NCI-H1105 (cell line): ENCODE measurements around the gene TSPAN18.

ENCODE experiments used
- DNase-seq: peaks from one replicate; lab custom pipeline; 2025; lab: John Stamatoyannopoulos, UW

Gene TSPAN18

DNA sequence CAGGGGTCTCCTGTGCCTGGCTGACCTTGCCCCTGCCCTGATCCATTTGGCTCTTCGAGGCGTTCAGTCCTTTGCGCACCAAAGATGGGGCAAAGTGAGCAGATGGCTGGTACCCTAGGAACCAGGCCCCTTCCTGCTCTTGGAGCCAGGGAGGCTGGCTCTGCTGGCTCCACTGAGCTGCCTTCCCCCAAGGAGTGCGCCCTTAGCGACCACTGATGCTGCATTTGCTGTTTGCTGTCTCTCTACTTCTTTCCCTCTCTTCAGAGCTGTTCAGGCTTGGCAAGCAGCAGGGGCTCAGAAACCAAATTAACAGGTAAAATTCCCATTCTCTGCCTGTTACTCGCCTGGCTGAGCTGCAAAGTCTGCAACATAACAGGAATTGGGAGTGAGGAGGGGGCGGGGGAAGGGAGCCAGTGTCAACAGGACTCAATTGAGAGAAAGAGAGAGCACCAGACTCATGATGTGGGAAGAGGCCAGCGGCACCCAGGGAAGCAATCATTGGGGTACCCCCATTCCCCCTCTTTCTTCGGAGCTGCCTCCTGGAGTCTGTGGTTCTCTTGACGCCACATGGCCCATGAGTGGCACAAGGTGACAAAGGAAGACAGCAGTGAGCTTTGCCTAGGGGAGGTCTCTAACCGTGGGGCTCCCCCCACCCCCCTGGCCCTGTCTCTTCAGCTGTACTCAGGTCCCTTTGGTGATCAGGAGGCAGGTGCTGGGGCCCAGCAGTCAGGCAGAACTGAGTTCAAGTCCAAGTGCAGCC is 121.6 kb downstream of the TSPAN18 start:
- DNase-seq = no peak

DNA sequence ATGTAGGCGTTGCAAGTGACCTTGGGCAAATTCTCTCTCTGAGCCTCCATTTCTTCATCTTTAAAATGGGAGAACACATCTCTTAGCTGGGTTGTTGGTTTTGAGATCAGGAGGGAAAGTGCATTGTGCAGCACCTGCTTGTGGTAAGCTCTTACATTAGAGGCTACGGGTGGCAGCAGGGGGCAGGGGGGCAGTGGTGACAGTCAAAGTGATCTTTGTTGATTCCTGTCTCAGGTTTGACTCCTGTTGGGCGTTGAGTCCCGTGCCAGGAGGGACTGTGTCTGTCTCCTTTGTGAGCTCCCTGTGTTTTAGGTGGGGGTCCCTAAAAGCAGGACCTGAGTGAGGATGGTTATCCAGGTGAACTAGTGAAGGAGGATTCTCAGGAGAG is 122.2 kb downstream of the TSPAN18 start:
- DNase-seq = no peak

DNA sequence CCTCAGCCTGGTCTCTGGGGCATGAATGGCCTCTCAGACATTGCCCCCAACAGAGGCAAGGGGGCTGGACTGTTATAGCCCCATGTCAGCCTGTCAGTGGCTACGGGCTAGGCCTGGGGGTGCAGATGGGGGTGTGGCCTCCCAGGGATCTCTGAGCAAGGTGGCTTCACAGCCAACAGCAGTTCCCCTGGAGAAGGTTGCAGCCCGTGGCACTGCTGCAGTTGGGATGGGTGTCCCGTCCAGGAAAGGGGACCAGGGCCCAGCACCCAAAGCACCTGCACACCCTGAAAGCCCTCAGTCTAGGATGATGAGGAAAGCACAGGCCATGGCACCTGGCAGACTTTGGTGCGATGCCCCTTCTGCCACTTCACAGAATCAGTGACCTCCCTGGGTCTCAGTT is 122.7 kb downstream of the TSPAN18 start:
- no peak for DNase-seq

DNA sequence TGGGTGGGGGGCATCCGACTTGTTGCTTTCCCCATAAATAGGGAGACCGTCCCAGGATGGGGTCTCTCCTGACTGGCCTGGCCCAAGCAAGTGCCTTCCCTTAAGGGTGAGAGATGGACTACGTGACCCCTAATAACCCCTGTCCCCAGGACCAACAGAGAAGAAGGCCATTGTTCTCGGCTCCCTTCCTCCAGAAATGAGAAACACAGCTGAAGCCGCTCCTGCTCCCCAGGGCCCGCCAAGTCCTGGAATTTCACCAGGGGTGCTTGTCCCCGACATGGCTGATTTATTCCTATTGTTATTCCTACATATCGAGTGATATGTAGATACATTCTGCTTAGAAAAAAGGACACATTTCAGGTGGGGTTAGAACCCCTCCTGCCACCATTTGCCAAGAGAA is 123.2 kb downstream of the TSPAN18 start:
- no peak for DNase-seq

DNA sequence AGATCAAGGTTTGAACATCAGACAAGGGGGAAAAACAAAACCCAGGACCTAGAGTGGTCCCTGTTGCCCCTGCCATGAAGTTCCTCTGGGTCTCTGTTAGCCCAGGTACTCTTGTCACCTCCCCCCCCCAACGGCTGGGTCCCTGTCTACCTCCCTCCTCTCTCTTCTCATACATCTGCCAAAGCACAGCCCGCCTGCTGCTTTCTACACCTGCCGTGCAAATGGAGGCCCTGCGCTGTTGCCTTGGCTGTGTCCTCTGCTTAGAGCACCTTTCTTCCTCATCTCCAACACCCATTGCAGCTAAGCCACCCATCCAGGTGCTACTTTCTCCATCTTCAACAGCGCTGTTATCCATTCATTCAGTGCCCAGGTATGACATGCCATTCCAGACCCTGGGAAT is 124.7 kb downstream of the TSPAN18 start:
- DNase-seq = no peak

DNA sequence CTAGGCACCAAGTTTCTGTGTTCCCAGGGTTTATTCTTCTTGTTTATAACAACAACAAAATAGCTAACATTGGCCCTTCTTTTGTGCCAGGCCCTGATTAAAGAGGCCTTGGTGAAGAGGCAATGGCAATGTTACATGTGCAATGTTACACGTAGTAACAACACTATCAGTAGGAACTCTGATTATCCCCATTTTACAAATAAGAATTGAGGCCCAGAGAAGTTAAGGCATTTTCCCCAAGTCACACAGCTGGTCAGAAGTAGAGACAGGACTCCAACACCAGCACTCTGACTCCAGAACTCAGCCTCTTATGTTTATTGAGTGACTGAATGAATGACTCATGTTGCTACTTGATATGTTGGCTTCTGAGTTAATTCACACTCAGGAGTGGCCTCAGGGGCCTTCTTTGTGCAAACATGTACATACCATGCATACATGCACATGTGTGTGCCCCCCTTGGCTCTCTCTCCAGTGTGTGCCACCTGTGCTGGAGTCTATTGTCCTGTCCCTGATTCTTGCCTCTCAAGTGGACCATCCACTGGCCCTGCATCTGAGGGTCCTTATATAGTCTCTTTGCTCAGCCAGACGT is 125.5 kb downstream of the TSPAN18 start:
- no peak for DNase-seq

DNA sequence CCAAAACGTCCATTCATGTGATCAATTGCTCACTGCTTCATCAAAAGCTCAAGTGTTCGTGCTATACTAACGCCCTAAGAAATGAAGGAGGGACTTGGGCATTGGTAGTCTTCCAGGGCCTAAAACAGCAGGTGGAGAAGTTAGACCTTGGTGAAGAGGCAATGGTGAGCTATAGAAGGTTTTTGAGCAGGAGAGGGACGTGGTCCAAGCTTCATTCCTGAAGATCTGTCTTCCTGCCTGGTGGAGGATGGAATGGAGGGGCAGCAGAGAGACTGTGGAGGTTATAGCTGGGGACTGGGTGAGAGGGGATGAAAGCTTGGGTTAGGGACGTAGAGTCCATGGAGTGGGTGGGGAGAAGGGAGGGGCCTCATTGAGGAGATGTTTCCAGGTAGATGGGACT is 126.2 kb downstream of the TSPAN18 start:
- no peak for DNase-seq

DNA sequence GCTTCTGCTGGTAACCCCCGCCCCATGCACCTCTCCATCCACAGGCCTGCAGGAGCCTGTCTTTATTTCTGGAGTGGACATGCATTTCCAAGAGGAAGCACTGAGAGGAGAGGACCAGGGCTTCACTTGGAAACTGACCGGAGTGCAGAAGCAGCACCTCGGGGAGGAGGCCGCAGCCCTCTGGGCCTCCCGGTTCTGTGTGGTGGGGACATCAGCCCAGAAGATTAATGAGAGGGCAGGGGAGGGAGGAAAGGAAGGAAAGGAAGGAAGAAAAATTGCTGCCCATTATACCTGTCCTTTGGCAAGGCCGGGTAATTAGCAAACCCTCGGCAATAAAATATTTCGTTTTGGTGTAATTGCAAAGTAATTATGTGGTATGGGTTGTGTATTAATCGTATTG is 126.9 kb downstream of the TSPAN18 start:
- no peak for DNase-seq

DNA sequence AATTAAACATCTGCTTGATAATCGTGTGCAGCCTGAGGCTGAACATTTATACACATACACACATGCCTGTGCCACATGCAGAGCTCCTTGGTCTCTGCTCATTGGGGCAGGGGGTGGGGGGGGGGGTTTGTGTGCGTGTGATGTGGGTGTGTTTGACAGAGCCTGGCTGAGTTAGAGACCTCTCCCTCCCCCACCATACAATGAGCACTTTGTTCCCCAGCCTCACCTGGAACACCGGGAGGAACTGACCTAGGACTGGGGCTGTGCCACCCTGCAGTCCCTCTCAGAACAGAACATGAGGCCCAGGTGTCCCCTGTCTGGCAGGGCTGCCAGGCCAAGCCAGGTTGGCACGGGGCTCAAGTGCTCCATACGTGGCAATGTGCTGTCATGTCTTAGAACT is 127.3 kb downstream of the TSPAN18 start:
- no peak for DNase-seq

DNA sequence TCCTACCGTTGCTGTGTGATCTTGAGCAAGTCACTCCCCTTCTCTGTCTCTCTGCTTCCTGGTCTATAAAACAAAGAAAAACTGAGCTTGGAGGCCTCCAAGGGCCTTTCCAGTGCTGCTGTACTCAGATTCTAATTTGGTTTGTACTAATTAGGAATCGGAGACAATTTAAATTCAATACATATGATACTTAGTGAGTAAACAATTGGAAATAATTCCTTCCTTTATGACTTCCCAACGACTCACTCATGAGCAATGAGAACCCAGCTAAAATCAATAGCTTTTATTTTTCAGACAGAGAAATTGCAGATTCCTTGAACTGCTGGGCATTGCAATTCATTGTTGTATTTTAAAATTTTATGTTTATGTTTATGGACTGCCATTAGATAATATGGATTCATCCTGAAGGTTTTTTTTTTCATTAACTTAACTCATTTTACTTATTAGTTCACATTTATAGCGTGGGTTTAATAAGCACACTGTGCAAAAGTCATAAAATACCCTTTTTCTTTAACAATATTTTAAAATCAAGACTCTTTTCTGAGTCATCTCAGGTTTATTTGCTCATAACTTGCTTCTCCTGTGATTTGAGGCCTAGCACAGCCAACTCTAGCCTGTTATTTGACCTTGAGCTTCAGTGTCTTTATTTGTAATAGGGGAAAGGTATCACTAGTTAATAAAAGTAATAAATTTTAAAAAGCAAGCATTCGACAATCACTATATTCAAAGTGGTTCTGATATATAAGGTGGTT is 128.2 kb downstream of the TSPAN18 start:
- no peak for DNase-seq

DNA sequence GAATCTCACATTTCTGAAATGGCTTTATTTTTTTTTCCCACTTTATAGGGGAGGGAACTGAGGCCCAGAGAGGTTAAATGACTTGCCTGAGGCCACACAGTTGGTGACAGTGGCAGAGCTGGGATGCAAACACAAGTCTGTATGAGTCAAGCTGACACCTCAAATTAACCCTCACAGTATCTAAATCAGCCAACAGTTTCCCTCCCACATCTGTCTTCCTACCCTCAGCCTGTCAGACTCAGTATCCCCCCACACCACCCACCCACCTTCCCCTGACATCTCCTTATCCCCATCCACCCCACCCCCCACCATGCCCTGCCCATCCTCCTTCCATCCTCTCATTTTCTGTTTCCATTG is 128.7 kb downstream of the TSPAN18 start:
- no peak for DNase-seq

DNA sequence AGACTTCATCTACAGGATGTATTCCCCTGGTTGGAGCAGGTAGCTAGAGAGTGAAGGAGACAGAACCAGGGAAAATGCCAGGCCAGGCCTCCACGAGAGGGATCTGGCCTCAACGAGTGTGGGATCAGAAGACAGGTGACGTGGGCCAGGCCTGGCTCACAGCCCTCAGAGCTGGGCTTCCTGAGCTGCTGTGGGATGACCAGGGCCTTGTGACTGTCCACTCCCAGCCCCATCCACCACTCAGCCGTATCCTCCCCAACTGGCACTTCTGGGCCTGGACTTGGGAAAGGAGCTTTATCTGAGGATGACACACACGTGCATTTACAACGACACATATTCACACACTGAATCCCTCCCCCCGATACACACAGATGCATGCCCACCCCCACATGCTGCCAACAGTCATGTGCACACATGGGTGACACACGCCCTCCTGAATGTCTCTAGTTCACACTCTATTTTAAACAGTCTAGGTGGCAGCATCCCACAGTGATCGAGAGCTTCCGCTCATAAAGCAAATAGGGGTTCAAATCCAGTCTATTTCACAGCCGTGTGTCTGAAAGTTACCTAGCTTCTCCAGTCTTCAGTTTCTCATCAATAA is 130.8 kb downstream of the TSPAN18 start:
- DNase-seq = no peak

DNA sequence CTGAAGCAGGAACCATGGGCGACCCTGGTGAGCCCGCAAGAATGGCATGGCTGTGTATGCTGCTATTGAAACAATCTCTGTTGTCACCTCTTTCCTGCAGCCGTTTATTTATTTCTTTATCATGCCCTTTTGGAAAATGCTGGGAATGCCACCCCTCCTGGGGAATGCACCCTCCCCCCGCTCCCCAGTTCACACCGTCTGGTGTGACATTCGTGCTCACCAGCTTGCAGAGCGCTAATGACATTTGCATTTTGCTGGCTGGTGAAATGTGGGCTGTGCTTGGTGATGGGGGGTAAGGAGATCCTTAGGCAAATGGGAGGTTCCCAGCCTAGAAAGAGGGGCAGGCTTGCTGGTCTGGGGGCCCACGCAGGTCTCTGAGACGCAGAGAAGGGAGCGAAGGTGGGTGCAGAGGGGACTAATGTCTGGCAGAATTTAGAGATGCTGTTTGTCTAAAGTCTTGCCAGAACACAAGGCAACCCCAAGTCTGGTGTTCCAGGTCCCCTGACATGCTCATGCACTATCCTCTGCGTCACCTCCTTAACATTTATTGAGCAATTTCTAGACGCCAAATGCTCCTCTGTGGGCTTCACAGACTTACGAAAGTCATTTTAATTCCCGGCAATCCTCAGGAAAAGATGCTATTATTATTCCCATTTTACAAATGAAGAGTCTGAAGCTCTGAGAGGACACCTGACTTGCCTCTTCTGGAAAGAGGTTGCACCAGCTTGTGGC is 132.2 kb downstream of the TSPAN18 start:
- no peak for DNase-seq

DNA sequence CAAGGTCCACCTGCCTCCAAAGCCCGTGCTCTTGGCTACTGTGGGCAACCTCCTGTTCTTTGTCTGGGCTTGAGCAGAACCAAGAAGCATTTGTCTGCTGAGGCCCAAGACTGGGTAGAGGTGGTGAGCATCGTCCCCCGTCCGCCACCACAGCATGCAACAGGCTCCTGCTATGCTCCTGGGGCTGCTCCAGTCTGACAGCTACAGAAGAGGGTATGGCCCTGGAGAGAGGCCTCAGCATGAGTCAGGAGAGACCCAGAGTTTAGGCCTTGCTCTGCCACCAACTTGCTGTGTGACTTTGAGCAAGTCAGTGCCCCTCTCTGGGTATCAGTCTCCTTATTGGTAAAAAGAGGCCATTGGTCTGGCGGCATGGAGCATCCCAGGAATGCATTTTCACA is 132.8 kb downstream of the TSPAN18 start:
- no peak for DNase-seq

DNA sequence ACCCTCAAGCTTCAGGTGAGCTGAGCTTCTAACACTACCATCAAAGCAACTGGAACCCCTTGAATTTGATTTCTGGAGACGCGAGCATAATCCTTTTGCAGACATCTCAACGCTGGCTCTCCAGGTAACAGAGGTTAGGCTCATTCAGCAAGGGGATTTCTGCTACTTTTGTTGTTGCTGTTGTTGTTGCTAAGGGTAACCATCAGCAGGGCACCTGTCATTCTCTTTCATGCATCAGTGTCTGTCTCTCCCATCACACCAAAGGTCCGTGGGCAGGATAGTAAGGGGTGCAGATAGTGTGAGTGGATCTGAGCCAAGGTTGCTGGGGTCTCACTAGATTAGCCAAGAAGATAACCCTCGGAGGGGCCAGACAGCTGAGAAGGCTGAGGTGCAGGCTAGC is 133.6 kb downstream of the TSPAN18 start:
- no peak for DNase-seq

DNA sequence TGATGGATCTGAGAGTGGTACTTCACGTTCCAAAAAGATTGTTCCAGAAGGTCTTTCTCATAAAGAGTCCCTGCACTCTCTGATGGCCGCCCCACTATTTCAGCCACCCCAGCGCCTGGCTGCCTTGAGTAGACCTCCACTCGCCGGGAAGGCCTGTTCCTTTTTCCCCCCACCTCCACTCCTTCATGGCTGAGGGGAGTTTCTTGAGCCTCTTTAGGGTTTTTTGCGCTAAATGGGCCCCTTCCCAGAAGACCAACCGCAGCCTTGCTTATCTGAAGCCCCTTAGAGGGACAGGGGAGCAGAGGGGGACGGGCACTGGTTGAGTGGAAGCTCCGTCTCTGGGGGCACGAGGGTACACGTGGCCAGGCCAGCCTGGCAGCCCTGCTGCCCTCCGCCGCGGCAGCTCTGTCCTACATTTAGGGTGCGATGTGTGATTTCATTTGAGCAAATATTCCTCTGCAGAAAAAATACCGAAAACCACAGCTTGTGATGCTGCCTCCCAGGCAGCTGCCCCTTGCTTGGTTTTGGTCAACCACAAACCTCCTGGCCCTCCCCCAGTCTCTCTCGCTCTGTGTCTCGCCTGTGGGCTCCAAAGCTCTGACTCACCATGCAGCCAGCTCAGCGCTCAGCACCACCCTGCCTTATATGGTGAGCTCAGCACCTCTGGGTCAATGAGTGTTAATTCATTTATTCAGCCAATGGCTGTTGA is 135.2 kb downstream of the TSPAN18 start:
- DNase-seq = no peak

DNA sequence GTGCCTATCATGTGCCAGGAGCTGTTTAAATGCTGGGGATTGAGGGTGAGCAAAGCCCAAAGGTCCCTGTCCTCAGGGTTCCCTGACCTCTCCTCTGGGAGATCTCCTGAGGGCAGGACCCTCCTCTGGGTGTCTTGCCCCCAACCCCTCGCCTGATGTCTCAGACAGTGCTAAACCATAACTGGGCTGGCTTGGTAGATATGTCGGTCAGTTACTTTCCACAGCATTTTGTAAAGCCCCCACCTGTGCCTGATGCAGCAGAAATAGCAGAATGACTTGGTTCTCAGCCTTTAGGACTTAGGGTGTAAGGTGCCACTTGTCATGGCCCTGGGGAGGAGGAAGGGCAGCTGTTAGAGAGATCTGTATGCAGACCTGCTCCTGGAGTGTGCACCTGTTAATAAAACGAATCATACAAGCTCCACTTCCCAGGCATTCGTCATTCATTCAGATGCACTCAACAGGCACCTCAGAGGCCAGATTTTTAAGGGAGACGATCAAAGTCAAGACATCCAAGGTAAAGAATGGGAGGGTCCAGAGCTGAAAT is 135.9 kb downstream of the TSPAN18 start:
- DNase-seq = no peak

DNA sequence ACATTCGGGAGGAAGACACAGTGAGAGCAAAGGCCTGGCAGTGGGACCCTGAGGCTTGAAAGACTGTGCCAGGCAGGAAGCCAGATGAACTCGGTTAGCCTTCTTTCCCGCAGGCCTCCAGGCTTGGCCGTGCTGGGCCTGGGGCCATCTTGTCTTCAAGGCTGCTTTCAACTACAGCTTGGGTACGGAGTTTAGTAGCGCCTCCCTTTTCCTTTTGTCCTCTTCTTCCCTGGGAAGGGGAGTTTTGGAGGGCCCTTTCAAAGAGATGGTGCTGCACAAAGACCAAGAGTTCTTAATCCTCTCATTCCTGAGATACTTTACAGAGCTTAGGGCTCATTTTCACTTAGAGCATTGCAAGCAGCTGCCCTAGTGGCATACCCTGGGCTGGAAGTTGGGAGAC is 136.5 kb downstream of the TSPAN18 start:
- no peak for DNase-seq

DNA sequence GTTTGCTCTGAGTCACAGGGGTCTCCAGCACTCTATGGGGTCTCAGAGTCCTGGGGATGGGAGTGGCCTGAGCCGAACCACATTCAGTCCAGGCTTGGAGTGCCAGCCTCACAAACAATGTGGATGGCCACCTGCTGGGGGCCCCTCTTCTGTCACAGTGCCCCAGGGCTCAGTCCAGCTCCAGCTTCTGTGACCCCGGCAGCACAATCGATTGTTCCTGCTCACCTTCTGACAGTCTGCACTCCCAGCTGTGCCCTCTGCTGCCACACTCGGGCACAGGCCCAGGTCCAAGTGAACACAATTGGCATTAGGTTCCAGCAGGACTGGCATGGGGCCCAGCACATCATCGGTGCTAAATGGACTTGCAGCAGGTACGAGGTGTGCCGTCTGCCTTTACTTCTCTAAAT is 139.1 kb downstream of the TSPAN18 start:
- peak; percentile 46 for DNase-seq

DNA sequence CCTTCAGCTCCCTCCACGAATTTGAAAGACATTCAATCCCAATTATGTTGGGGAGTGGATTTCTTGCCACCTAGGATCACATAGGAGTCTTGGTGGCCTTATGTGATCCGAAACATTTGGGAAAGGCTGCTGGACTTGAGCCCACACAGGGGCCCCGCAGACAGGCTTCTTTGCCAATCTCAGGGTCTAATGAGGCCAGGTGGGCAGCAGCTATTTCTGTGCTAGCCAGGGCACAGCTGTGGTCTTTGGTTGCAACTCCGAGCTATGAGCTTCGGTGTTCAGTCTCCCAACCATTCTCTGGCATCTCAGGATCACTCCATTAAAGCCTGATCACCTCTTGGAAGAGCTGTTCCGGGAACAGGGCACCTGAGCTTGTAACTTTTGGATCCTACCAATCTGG is 139.5 kb downstream of the TSPAN18 start:
- DNase-seq = peak; percentile 68

DNA sequence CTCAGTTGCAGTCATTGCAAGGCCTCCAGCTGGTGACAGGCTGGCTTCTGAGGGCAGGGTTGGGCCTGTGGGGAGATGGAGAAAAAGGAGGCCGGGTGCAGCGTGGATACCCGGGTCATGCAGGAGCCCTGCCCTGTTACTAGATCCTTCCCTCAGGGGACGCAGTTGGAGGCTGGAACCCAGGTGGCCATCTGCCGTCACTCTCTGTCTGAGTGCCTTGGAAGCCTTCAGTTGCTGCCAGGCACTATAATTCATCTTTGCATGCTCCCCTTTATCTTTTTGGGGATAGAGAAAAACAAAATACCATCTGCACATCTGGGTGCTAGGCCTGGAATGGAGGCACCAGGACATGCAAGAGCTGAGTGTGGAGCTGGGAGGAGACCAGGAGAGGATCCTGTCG is 141.3 kb downstream of the TSPAN18 start:
- DNase-seq = no peak
